WI38 (cell line): ENCODE data around the gene SLC10A7.

ENCODE experiments used
- H3K4me3 ChIP-seq: 2 replicates; pipeline ENCODE4 v1.5.1; 2011; ENCODE audit warnings: low read depth, mild to moderate bottlenecking, control low read depth, low read length
- TF ChIP-seq, protein P1 (sequence below): IDR thresholded peaks from 2 replicates; pipeline ENCODE4 v1.5.1; 2012; ENCODE audit warnings: low read depth, mild to moderate bottlenecking, control low read depth, low read length

SLC10A7 gene

DNA sequence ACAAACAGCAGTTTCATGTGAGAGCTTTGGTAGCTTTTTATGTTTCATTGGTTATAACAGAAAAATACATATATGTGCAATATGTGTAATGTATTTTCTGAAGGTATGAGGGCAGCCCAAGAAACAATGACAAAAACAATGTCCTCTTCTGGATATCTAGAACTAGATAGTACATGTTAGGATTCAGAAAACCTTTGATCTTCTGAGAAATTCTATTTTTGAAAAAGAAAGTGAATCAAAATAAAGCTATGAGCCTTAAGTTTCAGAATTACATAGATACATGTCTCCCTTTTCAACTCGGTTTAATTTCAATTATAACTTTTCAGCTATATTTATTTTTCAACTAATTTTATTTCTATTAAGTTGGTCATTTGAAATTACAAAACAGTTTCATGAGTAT lies 175.5 kb downstream of the SLC10A7 start:
- no peak overlapping the region for H3K4me3 ChIP-seq
- TF ChIP-seq, protein P1, sequence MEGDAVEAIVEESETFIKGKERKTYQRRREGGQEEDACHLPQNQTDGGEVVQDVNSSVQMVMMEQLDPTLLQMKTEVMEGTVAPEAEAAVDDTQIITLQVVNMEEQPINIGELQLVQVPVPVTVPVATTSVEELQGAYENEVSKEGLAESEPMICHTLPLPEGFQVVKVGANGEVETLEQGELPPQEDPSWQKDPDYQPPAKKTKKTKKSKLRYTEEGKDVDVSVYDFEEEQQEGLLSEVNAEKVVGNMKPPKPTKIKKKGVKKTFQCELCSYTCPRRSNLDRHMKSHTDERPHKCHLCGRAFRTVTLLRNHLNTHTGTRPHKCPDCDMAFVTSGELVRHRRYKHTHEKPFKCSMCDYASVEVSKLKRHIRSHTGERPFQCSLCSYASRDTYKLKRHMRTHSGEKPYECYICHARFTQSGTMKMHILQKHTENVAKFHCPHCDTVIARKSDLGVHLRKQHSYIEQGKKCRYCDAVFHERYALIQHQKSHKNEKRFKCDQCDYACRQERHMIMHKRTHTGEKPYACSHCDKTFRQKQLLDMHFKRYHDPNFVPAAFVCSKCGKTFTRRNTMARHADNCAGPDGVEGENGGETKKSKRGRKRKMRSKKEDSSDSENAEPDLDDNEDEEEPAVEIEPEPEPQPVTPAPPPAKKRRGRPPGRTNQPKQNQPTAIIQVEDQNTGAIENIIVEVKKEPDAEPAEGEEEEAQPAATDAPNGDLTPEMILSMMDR = no peak

DNA sequence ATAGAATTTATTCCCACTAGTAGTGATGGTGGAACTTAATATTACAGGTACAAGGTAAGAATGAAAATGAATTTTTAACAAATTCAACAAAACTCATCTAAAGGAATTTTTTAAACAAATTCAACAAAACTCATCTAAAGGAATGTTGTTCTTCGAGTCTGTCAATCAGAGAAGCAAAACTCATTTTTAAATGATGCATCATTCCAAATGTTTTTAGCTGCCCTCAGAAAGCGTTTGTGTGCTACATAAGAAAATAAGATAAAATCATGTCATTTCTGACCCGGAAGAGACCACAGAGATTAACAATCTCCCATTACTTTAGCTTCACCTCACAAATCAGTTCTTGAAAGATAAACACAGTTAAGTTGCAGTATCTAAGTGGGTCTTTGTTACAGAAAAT lies 178.0 kb downstream of the SLC10A7 start:
- TF ChIP-seq, protein P1 = no peak
- no peak overlapping the region for H3K4me3 ChIP-seq

DNA sequence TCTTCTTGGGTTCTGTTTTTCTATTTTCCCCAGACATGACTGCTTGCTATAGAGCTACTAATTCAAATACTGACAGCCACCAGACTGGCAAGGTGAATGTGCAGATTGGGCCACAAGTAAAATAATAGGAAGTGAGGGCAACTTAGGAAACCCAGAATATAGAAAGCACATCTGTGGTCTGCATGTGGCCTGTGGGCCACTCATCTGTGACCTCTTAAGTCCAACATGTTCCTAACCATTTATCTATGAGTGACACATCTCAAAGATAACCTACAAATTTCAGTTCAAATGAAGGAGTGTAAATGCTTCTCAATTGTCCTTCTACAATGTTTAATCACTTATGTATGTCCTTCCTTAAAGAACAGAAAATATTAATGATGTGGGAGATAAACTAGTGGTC lies 178.5 kb downstream of the SLC10A7 start:
- H3K4me3 ChIP-seq = no peak overlapping the region
- TF ChIP-seq, protein P1 = no peak

DNA sequence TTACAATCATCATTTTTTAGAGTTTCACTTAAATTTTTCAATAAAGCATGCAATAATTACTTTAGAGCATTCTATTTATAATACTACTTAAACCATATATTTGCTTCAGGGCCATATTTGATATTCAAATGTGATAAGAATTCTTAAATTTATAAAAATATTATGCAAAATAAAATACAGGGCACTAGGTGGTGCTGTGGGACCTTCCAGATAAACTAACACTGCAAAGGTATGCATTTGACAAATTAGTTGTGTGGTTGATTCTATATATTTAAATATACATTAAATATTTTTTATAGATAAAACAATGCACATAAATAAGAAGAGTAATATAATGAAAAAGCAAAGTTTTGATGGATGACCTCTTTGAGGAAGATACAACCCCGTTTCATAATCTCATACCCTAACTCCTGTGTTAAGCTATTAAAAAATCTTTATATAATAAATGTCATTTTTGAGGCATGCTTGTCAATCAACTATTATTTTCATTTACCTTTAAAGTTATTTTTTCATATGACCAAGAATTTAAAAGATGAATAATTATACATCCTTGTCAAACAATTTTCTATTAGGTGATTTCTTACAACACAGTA lies 179.0 kb downstream of the SLC10A7 start:
- TF ChIP-seq, protein P1 = peak; percentile 24; the same call in 1 of the 2 replicates
- no peak overlapping the region for H3K4me3 ChIP-seq

DNA sequence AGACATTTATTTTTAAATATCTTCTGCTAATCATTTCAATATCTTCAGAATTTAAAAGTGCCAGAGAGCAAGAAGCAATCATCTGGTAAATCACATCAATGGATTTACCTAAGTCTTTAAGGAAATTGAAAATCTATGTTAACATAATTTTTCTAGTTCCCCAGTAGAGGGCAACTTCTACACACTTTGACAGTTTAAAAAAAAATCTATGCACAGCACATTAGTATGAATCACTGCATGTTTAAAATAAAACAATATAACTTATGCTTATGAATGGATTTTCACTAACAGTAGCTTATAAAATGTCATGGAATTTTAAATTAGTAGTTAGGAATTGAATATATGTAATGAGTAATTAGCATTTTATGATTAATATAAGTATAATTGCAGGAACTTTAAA lies 180.9 kb downstream of the SLC10A7 start:
- TF ChIP-seq, protein P1 = no peak

DNA sequence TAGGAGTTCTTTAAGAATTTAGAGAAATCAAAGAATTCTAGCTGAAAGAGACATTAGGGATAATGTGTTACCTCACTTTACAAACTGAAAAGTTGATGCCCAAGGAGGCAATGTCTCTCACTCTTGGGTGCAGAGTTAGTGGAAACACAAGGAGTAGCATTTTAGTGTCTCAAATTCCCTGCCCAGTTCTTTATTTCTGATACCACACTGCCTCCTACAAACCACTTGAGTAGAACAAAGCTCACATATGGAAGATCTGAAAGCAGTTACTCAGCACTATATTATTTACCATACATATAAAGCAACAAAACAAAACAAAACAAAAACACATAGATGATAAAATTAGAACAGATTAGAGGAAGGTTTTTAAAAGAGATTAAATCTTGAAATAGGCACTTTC lies 183.2 kb downstream of the SLC10A7 start:
- H3K4me3 ChIP-seq = no peak overlapping the region
- TF ChIP-seq, protein P1 = no peak

More for the DNA sequence above, 180.9 kb downstream of the SLC10A7 start:
- H3K4me3 ChIP-seq = no peak overlapping the region

DNA sequence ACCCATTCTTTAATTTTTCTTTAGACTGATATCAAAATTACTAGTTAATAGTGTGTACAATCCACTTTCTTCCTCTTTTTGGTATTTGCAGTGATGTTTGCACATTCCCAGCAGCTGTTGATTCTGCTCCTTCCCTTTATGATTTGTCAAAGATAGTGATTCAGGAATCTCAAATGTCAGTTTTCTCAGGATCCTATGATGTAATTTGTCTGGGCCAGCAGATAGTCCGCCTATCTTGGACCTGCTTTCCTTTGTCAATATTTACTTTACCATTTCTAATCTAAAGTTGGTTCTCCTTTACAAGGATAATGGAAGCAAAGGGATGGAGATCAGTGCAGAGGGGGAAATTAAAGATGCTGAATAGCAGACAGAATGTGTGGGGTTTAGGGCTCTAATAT lies 185.3 kb downstream of the SLC10A7 start:
- TF ChIP-seq, protein P1 = no peak
- no peak overlapping the region for H3K4me3 ChIP-seq
